Endothelial cell (in vitro differentiated cells): ENCODE data around the gene KLF13. TPM values are rescaled to one million over a fixed set of nuclear protein-coding genes. Genes with fewer than 3 reads are reported as not detected.

Experiments used
- DNase-seq: peaks from one replicate; pipeline ENCODE4 v3.0.0; 2021; ENCODE audit warnings: low spot score
- H3K27ac Mint-ChIP-seq: one replicate; pipeline ENCODE4 v1.8.0; 2021; ENCODE audit warnings: mixed read lengths, inconsistent platforms; ENCODE audit not compliant: unreplicated experiment
- H3K27me3 Mint-ChIP-seq: one replicate; pipeline ENCODE4 v1.8.0; 2021; ENCODE audit warnings: mild to moderate bottlenecking, moderate library complexity, mixed read lengths, inconsistent platforms; ENCODE audit not compliant: unreplicated experiment
- H3K36me3 Mint-ChIP-seq: one replicate; pipeline ENCODE4 v1.8.0; 2021; ENCODE audit warnings: mild to moderate bottlenecking, low read depth, mixed read lengths, inconsistent platforms; ENCODE audit not compliant: unreplicated experiment
- H3K4me1 Mint-ChIP-seq: one replicate; pipeline ENCODE4 v1.8.0; 2021; ENCODE audit warnings: mild to moderate bottlenecking, mixed read lengths, inconsistent platforms; ENCODE audit not compliant: unreplicated experiment
- H3K4me3 Mint-ChIP-seq: one replicate; pipeline ENCODE4 v1.8.0; 2021; ENCODE audit warnings: mild to moderate bottlenecking, mixed read lengths, inconsistent platforms; ENCODE audit not compliant: unreplicated experiment
- H3K9me3 Mint-ChIP-seq: one replicate; pipeline ENCODE4 v1.8.0; 2021; ENCODE audit warnings: mixed read lengths, inconsistent platforms; ENCODE audit not compliant: unreplicated experiment
- total RNA-seq: library from RNA; stranded (reverse); fragmentation: NEBNext Ultra II Directional; extraction: Animal tissue kit (Norgen Biotek cat#: 25700); gene quantifications from one replicate; pipeline ENCODE4 v1.2.1, GENCODE V29; 2021; ENCODE audit not compliant: unreplicated experiment
- TF ChIP-seq, protein P1 (sequence below): fragments of 200-600 bp; sonication (generic); IDR thresholded peaks from one replicate; pipeline ENCODE4 v1.5.0; 2021; ENCODE audit warnings: antibody characterized with exemption; ENCODE audit not compliant: unreplicated experiment

Gene KLF13
- total RNA-seq, 1 donor from 2014 or later, result 45.1 TPM

DNA sequence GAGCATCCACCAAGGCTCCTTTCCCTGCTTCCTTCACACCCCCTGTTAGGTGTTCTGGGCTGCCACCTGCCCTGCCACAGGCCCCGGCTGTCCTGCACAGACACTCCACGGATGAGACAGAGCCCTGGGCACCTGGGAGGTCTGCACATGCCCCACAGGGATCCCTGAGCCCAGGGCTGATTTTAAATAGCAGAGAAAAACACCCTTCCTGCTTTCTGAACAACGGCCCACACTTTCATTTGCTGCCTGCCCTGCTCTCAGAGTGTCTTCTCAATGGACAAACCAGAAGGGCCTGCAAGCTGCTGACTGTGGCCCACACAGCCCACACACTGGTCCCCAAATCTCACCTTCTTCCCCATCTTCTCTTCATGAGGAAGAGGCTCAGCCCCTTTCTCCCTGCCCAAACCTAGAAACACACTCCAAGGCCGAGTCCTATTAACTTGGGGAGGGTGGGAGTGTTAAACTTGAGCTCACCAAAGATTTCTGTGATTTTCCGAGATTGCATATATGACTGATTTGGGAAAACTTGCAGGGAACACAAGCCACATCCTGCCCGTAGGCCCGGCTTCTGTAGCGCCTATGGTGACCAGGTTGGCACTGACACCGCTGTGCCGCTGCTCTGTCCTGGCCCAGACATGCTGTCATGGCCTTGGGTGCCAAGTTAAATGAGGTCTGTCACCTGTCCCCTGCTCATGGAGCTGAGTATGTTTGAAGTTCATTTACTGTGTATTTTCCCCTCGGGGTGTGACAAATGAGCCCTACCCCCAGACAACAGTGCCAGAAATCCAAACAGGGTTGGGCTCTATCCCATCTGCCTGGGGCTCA lies 47.2 kb upstream of the KLF13 start:
- TF ChIP-seq, protein P1, sequence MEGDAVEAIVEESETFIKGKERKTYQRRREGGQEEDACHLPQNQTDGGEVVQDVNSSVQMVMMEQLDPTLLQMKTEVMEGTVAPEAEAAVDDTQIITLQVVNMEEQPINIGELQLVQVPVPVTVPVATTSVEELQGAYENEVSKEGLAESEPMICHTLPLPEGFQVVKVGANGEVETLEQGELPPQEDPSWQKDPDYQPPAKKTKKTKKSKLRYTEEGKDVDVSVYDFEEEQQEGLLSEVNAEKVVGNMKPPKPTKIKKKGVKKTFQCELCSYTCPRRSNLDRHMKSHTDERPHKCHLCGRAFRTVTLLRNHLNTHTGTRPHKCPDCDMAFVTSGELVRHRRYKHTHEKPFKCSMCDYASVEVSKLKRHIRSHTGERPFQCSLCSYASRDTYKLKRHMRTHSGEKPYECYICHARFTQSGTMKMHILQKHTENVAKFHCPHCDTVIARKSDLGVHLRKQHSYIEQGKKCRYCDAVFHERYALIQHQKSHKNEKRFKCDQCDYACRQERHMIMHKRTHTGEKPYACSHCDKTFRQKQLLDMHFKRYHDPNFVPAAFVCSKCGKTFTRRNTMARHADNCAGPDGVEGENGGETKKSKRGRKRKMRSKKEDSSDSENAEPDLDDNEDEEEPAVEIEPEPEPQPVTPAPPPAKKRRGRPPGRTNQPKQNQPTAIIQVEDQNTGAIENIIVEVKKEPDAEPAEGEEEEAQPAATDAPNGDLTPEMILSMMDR, result no peak
- peaks cover 8% of the 10 kb centered on the region for H3K4me1 Mint-ChIP-seq
- no peak for DNase-seq
- no peaks in the 10 kb centered on the region for H3K9me3 Mint-ChIP-seq
- H3K27ac Mint-ChIP-seq, result no peak overlapping the region
- peaks cover 3% of the 10 kb centered on the region for H3K27me3 Mint-ChIP-seq
- H3K4me3 Mint-ChIP-seq, result no peak overlapping the region
- no peaks in the 10 kb centered on the region for H3K36me3 Mint-ChIP-seq

DNA sequence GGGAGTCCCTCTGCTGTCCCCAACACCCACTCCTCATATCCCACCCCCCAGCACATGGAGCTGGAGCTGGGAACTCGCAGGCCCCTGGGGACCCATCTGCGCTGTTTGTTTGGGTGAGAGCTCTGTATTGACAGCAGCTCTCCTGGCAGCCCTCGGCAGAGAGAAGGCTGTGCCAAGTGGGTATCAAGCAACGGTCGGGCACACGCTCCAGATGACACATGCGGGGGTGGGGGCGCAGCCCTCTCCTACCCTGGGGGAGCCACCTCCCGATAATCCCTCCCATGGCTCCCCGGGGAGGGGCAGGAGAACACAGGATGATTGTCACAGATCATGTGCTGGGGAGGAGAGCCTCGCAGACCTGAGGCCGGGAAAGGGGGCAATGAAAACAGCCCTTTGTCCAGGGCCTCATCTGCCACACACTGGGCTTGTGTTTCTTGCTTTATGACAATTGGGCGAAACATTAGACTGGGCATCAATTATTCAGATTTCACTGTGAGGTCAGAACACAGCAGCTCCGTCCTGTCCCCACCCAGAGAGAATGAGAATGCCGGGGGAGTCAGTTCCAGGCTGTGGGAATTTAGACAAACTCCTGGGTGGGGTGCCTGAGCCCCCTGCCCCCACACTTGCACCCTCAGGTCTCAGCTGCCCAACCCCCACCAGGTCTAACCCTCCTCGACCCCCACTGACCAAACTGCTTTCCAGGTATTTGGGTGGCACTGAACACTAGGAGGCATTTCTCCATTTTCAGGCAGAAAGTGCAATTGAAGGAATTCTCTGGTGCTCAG lies 46.4 kb upstream of the KLF13 start:
- Mint-ChIP-seq H3K4me1 (no peaks in the 10 kb centered on the region), H3K36me3 (no peaks in the 10 kb centered on the region), H3K27ac (no peak overlapping the region), H3K9me3 (no peaks in the 10 kb centered on the region), H3K4me3 (no peak overlapping the region), H3K27me3 (peaks cover 3% of the 10 kb centered on the region)
- no peak for DNase-seq
- TF ChIP-seq, protein P1, result no peak

DNA sequence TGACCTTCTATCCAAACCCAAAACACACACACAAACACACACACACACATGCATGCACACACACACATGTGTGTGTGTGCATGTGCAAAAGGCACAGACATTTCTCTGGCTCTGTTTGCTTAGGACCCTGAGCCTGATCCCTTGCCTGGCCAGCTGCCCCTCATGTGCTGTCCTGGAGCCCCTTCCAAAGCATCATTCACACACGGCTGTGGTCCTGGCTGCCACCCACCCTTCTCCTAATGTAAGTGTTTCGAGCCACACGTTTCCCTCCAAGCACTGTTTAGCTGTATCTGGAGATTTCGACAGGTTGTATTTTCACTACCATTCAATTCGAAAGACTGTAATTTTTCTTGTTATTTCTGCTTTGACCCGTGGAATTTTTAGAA lies 45.8 kb upstream of the KLF13 start:
- no peaks in the 10 kb centered on the region for H3K36me3 Mint-ChIP-seq
- H3K27ac Mint-ChIP-seq, result no peak overlapping the region
- TF ChIP-seq, protein P1, result no peak
- DNase-seq, result no peak
- H3K4me3 Mint-ChIP-seq, result no peak overlapping the region
- peaks cover 3% of the 10 kb centered on the region for H3K27me3 Mint-ChIP-seq
- no peaks in the 10 kb centered on the region for H3K4me1 Mint-ChIP-seq
- H3K9me3 Mint-ChIP-seq, result no peaks in the 10 kb centered on the region

DNA sequence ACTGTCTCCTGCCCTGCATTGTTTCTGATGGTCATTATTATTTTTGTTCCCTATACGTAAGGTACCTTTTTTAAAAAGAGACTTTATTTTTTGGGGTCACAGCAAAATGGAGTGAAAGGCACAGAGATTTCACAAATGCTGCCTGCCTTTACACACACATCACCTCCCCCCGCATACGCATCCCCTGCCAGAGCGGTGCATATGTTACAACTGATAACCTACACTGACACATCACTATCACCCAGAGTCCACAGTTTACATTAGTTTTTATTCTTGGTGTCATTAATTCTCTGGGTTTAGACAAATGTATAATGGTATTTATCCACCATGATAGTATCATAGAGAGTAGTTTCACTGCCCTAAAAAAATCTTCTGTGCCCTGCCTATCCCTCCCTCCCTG lies 43.6 kb upstream of the KLF13 start:
- Mint-ChIP-seq H3K36me3 (no peaks in the 10 kb centered on the region), H3K27me3 (peaks cover 3% of the 10 kb centered on the region), H3K4me3 (no peak overlapping the region), H3K9me3 (no peaks in the 10 kb centered on the region), H3K4me1 (no peaks in the 10 kb centered on the region), H3K27ac (no peak overlapping the region)
- DNase-seq, result no peak
- TF ChIP-seq, protein P1, result no peak
